SK-N-SH (cell line): Measurements from ENCODE around the gene GNAS-AS1. TPM values are rescaled to one million over a fixed set of nuclear protein-coding genes. Genes with fewer than 3 reads are reported as not detected.

Experiments used
- CTCF ChIA-PET: fragments of 300-600, 350-600 bp; formaldehyde crosslinking; extraction: SDS; loops from one replicate; lab custom pipeline; 2021; lab: Yijun Ruan, JAX
- POLR2A ChIA-PET: fragments of 350-600 bp; sonication (Branson Sonifier 250); formaldehyde crosslinking; extraction: SDS; loops from one replicate; lab custom pipeline; 2020; ENCODE audit warnings: antibody characterized with exemption, inconsistent platforms; lab: Yijun Ruan, JAX
- DNase-seq: peaks from one replicate; pipeline ENCODE4 v3.0.0; 2012
- H2AFZ ChIP-seq: fragments of 200-600 bp; sonication (generic); 2 replicates; pipeline ENCODE4 v1.8.1; 2016; ENCODE audit warnings: antibody characterized with exemption, mild to moderate bottlenecking, low read depth
- H3F3A ChIP-seq: fragments of 200-600 bp; sonication (generic); replicated peaks from 2 replicates; pipeline ENCODE3; 2016; ENCODE audit warnings: antibody characterized with exemption, mild to moderate bottlenecking; ENCODE audit not compliant: insufficient read depth
- H3K27ac ChIP-seq, 2 experiments: fragments of 200-500 bp in 1 of 2; fragments of 200-600 bp in 1 of 2; sonication (Bioruptor generic) in 1 of 2; sonication (generic), shearing (Covaris generic) in 1 of 2; 2 replicates each; pipeline versions ENCODE4 v1.5.1 to v1.6.1; 2014 to 2016; ENCODE audit warnings: low read depth in 2 of 2, inconsistent platforms in 1 of 2, low read length in 1 of 2, mild to moderate bottlenecking in 1 of 2, mixed read lengths in 1 of 2
- H3K27me3 ChIP-seq: fragments of 200-600 bp; sonication (generic), shearing (Covaris generic); 2 replicates; pipeline ENCODE4 v1.6.1; 2016; ENCODE audit warnings: mixed run types; ENCODE audit not compliant: insufficient read depth
- H3K36me3 ChIP-seq, 2 experiments: fragments of 200-500 bp in 1 of 2; fragments of 200-600 bp in 1 of 2; sonication (Bioruptor generic) in 1 of 2; sonication (generic) in 1 of 2; replicated peaks in 1 of 2; 2 replicates each; pipeline versions ENCODE3 to v1.5.1; 2014 to 2016; ENCODE audit warnings: low read length in 1 of 2, mild to moderate bottlenecking in 1 of 2; ENCODE audit not compliant: insufficient read depth in 2 of 2, control insufficient read depth in 1 of 2
- H3K4me1 ChIP-seq, 2 experiments: fragments of 200-500 bp in 1 of 2; fragments of 200-600 bp in 1 of 2; sonication (Bioruptor generic) in 1 of 2; sonication (generic), shearing (Covaris generic) in 1 of 2; 2 replicates each; pipeline versions ENCODE4 v1.5.1 to v1.6.1; 2014 to 2016; ENCODE audit warnings: low read depth in 1 of 2, low read length in 1 of 2, mixed run types in 1 of 2; ENCODE audit not compliant: insufficient read depth in 2 of 2, control insufficient read depth in 1 of 2
- H3K4me2 ChIP-seq: fragments of 200-600 bp; sonication (generic), shearing (Covaris generic); 2 replicates; pipeline ENCODE4 v1.6.1; 2017; ENCODE audit warnings: mixed run types
- H3K4me3 ChIP-seq, 2 experiments: fragments of 200-500 bp in 1 of 2; fragments of 200-600 bp in 1 of 2; sonication (Bioruptor generic) in 1 of 2; sonication (generic), shearing (Covaris generic) in 1 of 2; 2 replicates each; pipeline versions ENCODE4 v1.5.1 to v1.8.1; 2014 to 2016; ENCODE audit warnings: low read depth in 2 of 2, inconsistent platforms in 1 of 2, low read length in 1 of 2, mild to moderate bottlenecking in 1 of 2, mixed read lengths in 1 of 2, moderate library complexity in 1 of 2
- H3K79me2 ChIP-seq: fragments of 200-600 bp; sonication (generic); 2 replicates; pipeline ENCODE4 v1.8.1; 2017; ENCODE audit warnings: mild to moderate bottlenecking; ENCODE audit not compliant: insufficient read depth
- H3K9ac ChIP-seq: fragments of 200-600 bp; sonication (generic); 2 replicates; pipeline ENCODE4 v1.6.1; 2017; ENCODE audit warnings: mixed run types
- H3K9me2 ChIP-seq: fragments of 200-600 bp; sonication (generic); 2 replicates; pipeline ENCODE4 v1.6.1; 2017; ENCODE audit warnings: mixed run types
- H3K9me3 ChIP-seq: fragments of 200-600 bp; sonication (generic); 2 replicates; pipeline ENCODE4 v1.6.1; 2017; ENCODE audit warnings: mixed run types, mild to moderate bottlenecking, moderate library complexity
- H4K20me1 ChIP-seq: fragments of 200-600 bp; sonication (generic); 2 replicates; pipeline ENCODE4 v1.6.1; 2017; ENCODE audit warnings: mild to moderate bottlenecking, mixed run types; ENCODE audit not compliant: insufficient read depth
- CHD2 ChIP-seq: fragments of 150-350 bp; IDR thresholded peaks from 2 replicates; pipeline ENCODE4 v1.6.1; 2018; ENCODE audit warnings: low read length; ENCODE audit not compliant: partially characterized antibody
- FOSL2 ChIP-seq: IDR thresholded peaks from 2 replicates; pipeline ENCODE4 v1.4.0; 2012; ENCODE audit warnings: low read depth, mild to moderate bottlenecking, moderate library complexity, borderline replicate concordance
- FOXJ3 ChIP-seq: sonication (generic); formaldehyde crosslinking; IDR thresholded peaks from 2 replicates; pipeline ENCODE4 v1.5.1; 2020; ENCODE audit warnings: mild to moderate bottlenecking, missing genetic modification reagents
- FOXM1 ChIP-seq: IDR thresholded peaks from 2 replicates; pipeline ENCODE4 v1.4.0; 2012; ENCODE audit warnings: low read depth, mild to moderate bottlenecking
- MEF2A ChIP-seq: IDR thresholded peaks from 2 replicates; pipeline ENCODE4 v1.4.0; 2012; ENCODE audit warnings: low read depth, borderline replicate concordance
- MXI1 ChIP-seq: IDR thresholded peaks from 2 replicates; pipeline ENCODE4 v1.6.1; 2012; ENCODE audit warnings: mild to moderate bottlenecking, low read depth, low read length, improper control_type of control experiment
- PBX3 ChIP-seq: IDR thresholded peaks from 2 replicates; pipeline ENCODE4; 2012
- POLR2AphosphoS5 ChIP-seq: IDR thresholded peaks from 2 replicates; pipeline ENCODE4 v1.6.1; 2012; ENCODE audit warnings: low read depth, low read length
- RFX5 ChIP-seq: IDR thresholded peaks from 2 replicates; pipeline ENCODE4 v1.6.1; 2012; ENCODE audit warnings: mild to moderate bottlenecking, improper control_type of control experiment, low read length
- RXRA ChIP-seq: IDR thresholded peaks from 2 replicates; pipeline ENCODE4 v1.4.0; 2012; ENCODE audit warnings: low read depth, mild to moderate bottlenecking, borderline replicate concordance
- SIN3A ChIP-seq: IDR thresholded peaks from 2 replicates; pipeline ENCODE4 v1.6.1; 2012; ENCODE audit warnings: low read depth, mild to moderate bottlenecking, low read length, moderate library complexity, borderline replicate concordance
- SMC3 ChIP-seq: IDR thresholded peaks from 2 replicates; pipeline ENCODE4 v1.6.1; 2012; ENCODE audit warnings: low read depth, low read length, improper control_type of control experiment
- TAF1 ChIP-seq: IDR thresholded peaks from 2 replicates; pipeline ENCODE4 v1.6.1; 2012; ENCODE audit warnings: low read depth, mild to moderate bottlenecking, low read length, moderate library complexity, borderline replicate concordance
- TCF12 ChIP-seq: IDR thresholded peaks from 2 replicates; pipeline ENCODE4 v1.4.0; 2012
- TEAD4 ChIP-seq: IDR thresholded peaks from 2 replicates; pipeline ENCODE4 v1.4.0; 2012; ENCODE audit warnings: mild to moderate bottlenecking, borderline replicate concordance; ENCODE audit not compliant: insufficient read depth
- USF2 ChIP-seq: fragments of 150-350 bp; IDR thresholded peaks from 2 replicates; pipeline ENCODE4 v1.6.1; 2017; ENCODE audit warnings: antibody characterized with exemption, low read length, low read depth, borderline replicate concordance
- YY1 ChIP-seq: IDR thresholded peaks from 2 replicates; pipeline ENCODE4 v1.4.0; 2012; ENCODE audit warnings: low read depth, mild to moderate bottlenecking
- ZBTB33 ChIP-seq: IDR thresholded peaks from 2 replicates; pipeline ENCODE4 v1.4.0; 2012; ENCODE audit warnings: low read depth, borderline replicate concordance
- WGBS: methylation state at CpG from one replicate; pipeline ENCODE4 v1.1.6; 2017; ENCODE audit warnings: low lambda C conversion rate; 5-methylcytosine and 5-hydroxymethylcytosine counted together
- polyA plus RNA-seq, 3 experiments: library from polyadenylated mRNA; depleted of rRNA; stranded (reverse); fragments of >200 nt; gene quantifications; 2 replicates each; pipeline ENCODE4 v1.2.3, GENCODE V29; 2012
- TF ChIP-seq, protein P1 (sequence below): IDR thresholded peaks from 2 replicates; pipeline ENCODE4 v1.4.0; 2012; ENCODE audit warnings: low read depth, borderline replicate concordance

Gene GNAS-AS1
- polyA plus RNA-seq, 1 of the 3 experiments (the other 2 are of a cell fraction): 1.5 TPM

GRCh38 chr20:58813369-58813768 is 37.3 kb downstream of the GNAS-AS1 start:
- H3K27me3 ChIP-seq: no peaks in the 10 kb centered on the region
- no peaks in the 10 kb centered on the region for H3K36me3 ChIP-seq
- ChIA-PET POLR2A (no interaction called here), CTCF (interaction anchor here (1.1 kb wide), 1 partner anchor 156 kb away, joined by 3 read pairs; no protein-coding TSS in a partner anchor)
- H3K27ac ChIP-seq: no peak overlapping the region
- no peaks in the 10 kb centered on the region for H3K79me2 ChIP-seq
- H3K4me1 ChIP-seq: no peaks in the 10 kb centered on the region
- no peaks in the 10 kb centered on the region for H3K9me2 ChIP-seq
- H3K9me3 ChIP-seq: no peaks in the 10 kb centered on the region
- no peak overlapping the region for H2AFZ ChIP-seq
- no peak overlapping the region for H3K4me3 ChIP-seq
- no peak overlapping the region for H3K4me2 ChIP-seq
- WGBS: 73% methylated on average over 7 of the region's 8 CpGs
- TF ChIP-seq TCF12 (no peak), SMC3 (no peak), FOSL2 (no peak), PBX3 (no peak)
- TF ChIP-seq, all 33 proteins: peak for 0
- no peak for DNase-seq
- Histone ChIP-seq H3K9ac (no peak overlapping the region), H4K20me1 (no peaks in the 10 kb centered on the region), H3F3A (no peaks in the 10 kb centered on the region)

DNA sequence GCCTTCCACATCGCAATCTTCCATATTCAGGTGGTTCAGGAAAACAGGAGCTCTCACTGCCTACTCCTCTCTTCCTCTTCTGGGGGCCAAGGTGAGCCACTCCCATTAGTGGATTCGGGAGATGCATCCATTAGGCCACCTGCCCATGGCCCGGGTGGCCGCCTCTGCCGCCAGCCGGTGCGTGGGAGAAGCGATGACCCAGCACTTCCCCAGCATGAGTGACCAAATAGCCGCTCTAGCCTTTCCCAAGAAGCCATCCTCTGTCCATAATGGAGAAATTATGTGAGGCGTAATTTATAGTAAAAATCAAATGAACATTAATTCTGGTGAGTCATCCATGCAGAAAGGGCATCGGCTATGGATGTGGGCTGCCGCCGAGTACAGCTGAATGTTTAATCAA is 39.4 kb downstream of the GNAS-AS1 start:
- Histone ChIP-seq H3K36me3 (no peaks in the 10 kb centered on the region), H3K27ac (no peak overlapping the region), H3K79me2 (no peaks in the 10 kb centered on the region), H3K9me3 (no peaks in the 10 kb centered on the region), H3K9me2 (no peaks in the 10 kb centered on the region), H3K4me3 (no peak overlapping the region), H3K27me3 (no peaks in the 10 kb centered on the region), H3K9ac (no peak overlapping the region), H2AFZ (no peak overlapping the region), H4K20me1 (no peaks in the 10 kb centered on the region), H3K4me2 (no peak overlapping the region), H3K4me1 (no peaks in the 10 kb centered on the region), H3F3A (no peaks in the 10 kb centered on the region)
- POLR2A ChIA-PET: no interaction called here
- WGBS: 90% methylated on average over 13 of the region's 13 CpGs
- DNase-seq: no peak
- CTCF ChIA-PET: interaction anchor here (0.7 kb wide), 1 partner anchor 10 kb away, joined by 3 read pairs; no protein-coding TSS in a partner anchor
- TF ChIP-seq RFX5 (no peak), PBX3 (no peak), FOXJ3 (CRISPR knock-in tag) (no peak), ZBTB33 (no peak), CHD2 (no peak), FOXM1 (no peak), MEF2A (no peak), MXI1 (no peak), RXRA (no peak), POLR2AphosphoS5 (no peak), USF2 (no peak), SIN3A (no peak), TEAD4 (no peak), TAF1 (no peak), YY1 (no peak)
- TF ChIP-seq, protein P1, sequence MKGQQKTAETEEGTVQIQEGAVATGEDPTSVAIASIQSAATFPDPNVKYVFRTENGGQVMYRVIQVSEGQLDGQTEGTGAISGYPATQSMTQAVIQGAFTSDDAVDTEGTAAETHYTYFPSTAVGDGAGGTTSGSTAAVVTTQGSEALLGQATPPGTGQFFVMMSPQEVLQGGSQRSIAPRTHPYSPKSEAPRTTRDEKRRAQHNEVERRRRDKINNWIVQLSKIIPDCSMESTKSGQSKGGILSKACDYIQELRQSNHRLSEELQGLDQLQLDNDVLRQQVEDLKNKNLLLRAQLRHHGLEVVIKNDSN: no peak
